HepG2 (cell line): ENCODE results near the gene PSRC1. TPM values are rescaled to one million over a fixed set of nuclear protein-coding genes. Genes with fewer than 3 reads are reported as not detected.

ENCODE experiments used
- BRD4 ChIP-seq: sonication (generic); formaldehyde crosslinking; IDR thresholded peaks from 2 replicates; pipeline ENCODE4 v1.4.0; 2020; ENCODE audit warnings: missing genetic modification reagents
- FOXA3 ChIP-seq: IDR thresholded peaks from 2 replicates; pipeline ENCODE4 v1.6.1; 2016; ENCODE audit warnings: missing genetic modification reagents, missing compliant biosample characterization
- FOXO4 ChIP-seq: sonication (generic); formaldehyde crosslinking; conservative IDR thresholded peaks from 2 replicates; pipeline ENCODE4 v1.8.1; 2023; ENCODE audit warnings: missing genetic modification reagents
- GRHL1 ChIP-seq: sonication (generic); formaldehyde crosslinking; conservative IDR thresholded peaks from 2 replicates; pipeline ENCODE4 v1.8.0; 2022; ENCODE audit warnings: missing genetic modification reagents
- ISX ChIP-seq: sonication (generic); formaldehyde crosslinking; conservative IDR thresholded peaks from 2 replicates; pipeline ENCODE4 v1.5.0; 2020; ENCODE audit warnings: missing genetic modification reagents
- JARID2 ChIP-seq: sonication (generic); formaldehyde crosslinking; IDR thresholded peaks from 2 replicates; pipeline ENCODE4 v1.8.1; 2023; ENCODE audit warnings: missing genetic modification reagents, inconsistent platforms; ENCODE audit not compliant: insufficient replicate concordance
- PPARG ChIP-seq: conservative IDR thresholded peaks from 2 replicates; pipeline ENCODE4 v1.6.1; 2016; ENCODE audit warnings: missing biosample characterization, missing genetic modification reagents
- RAD51 ChIP-seq: fragments of 450-650 bp; IDR thresholded peaks from 2 replicates; pipeline ENCODE4 v1.6.1; 2016; ENCODE audit warnings: borderline replicate concordance
- SP140L ChIP-seq: sonication (generic); formaldehyde crosslinking; IDR thresholded peaks from 2 replicates; pipeline ENCODE4 v1.4.0; 2020; ENCODE audit warnings: missing genetic modification reagents, borderline replicate concordance
- ZBTB8A ChIP-seq: sonication (generic); formaldehyde crosslinking; IDR thresholded peaks from 2 replicates; pipeline ENCODE4 v1.4.0; 2020; ENCODE audit warnings: mild to moderate bottlenecking, low read depth, missing genetic modification reagents, borderline replicate concordance
- ZNF33A ChIP-seq: sonication (generic); formaldehyde crosslinking; IDR thresholded peaks from 2 replicates; pipeline ENCODE4 v1.5.1; 2020; ENCODE audit warnings: missing genetic modification reagents, mild to moderate bottlenecking, moderate library complexity, borderline replicate concordance
- ZNF550 ChIP-seq: sonication (generic); formaldehyde crosslinking; IDR thresholded peaks from 2 replicates; pipeline ENCODE4 v1.4.0; 2020; ENCODE audit warnings: mild to moderate bottlenecking, missing genetic modification reagents, borderline replicate concordance
- ZNF589 ChIP-seq: sonication (generic); formaldehyde crosslinking; conservative IDR thresholded peaks from 2 replicates; pipeline ENCODE4 v1.8.0; 2022; ENCODE audit warnings: mild to moderate bottlenecking, moderate library complexity, missing genetic modification reagents
- ZNF598 ChIP-seq: sonication (generic); formaldehyde crosslinking; IDR thresholded peaks from 2 replicates; pipeline ENCODE4 v1.5.1; 2020; ENCODE audit warnings: mild to moderate bottlenecking, missing genetic modification reagents, borderline replicate concordance
- ZNF609 ChIP-seq: sonication (generic); formaldehyde crosslinking; IDR thresholded peaks from 2 replicates; pipeline ENCODE4 v1.4.0; 2020; ENCODE audit warnings: mild to moderate bottlenecking, missing genetic modification reagents, borderline replicate concordance
- ZNF639 ChIP-seq: conservative IDR thresholded peaks from 2 replicates; pipeline ENCODE4 v1.6.1; 2018; ENCODE audit warnings: missing genetic modification reagents
- ZNF691 ChIP-seq: sonication (generic); formaldehyde crosslinking; IDR thresholded peaks from 2 replicates; pipeline ENCODE4 v1.4.0; 2020; ENCODE audit warnings: missing genetic modification reagents, low read depth, mild to moderate bottlenecking, borderline replicate concordance
- ZNF737 ChIP-seq: sonication (generic); formaldehyde crosslinking; IDR thresholded peaks from 2 replicates; pipeline ENCODE4 v1.5.0; 2020; ENCODE audit warnings: missing genetic modification reagents, mild to moderate bottlenecking, borderline replicate concordance
- ZNF768 ChIP-seq: sonication (generic); formaldehyde crosslinking; IDR thresholded peaks from 2 replicates; pipeline ENCODE4 v1.4.0; 2020; ENCODE audit warnings: missing genetic modification reagents
- polyA plus RNA-seq, 8 experiments: library from polyadenylated mRNA; depleted of rRNA in 3 of 8; stranded (reverse) in 7 of 8; unstranded in 1 of 8; fragments of >200 nt; fragmentation: Illumina TruSeq in 4 of 8; extraction: Trizol in 4 of 8; gene quantifications; 2 replicates each; pipeline versions ENCODE4 v1.2.1 to v1.2.3, GENCODE V29; 2011 to 2016; ENCODE audit warnings: low read depth in 4 of 8, missing spikeins in 1 of 8, mixed read lengths in 1 of 8; ENCODE audit not compliant: insufficient read depth in 1 of 8
- total RNA-seq, 5 experiments: library from RNA; depleted of rRNA; stranded (reverse); fragments of >200 nt; fragmentation: Illumina TruSeq; extraction: Trizol; gene quantifications; 2 replicates each; pipeline ENCODE4 v1.2.3, GENCODE V29; 2016; ENCODE audit warnings: low read depth in 1 of 5

Gene PSRC1
- total and polyA plus RNA-seq, 2 of the 13 experiments (the other 11 are each of a cell fraction or from before 2014, with no cell fraction given), result 28.6 to 30.3 TPM

- TF ChIP-seq SP140L (CRISPR knock-in tag) (no peak), ZNF589 (CRISPR knock-in tag) (no peak), GRHL1 (CRISPR knock-in tag) (no peak), ISX (CRISPR knock-in tag) (no peak), FOXO4 (CRISPR knock-in tag) (no peak), FOXA3 (peak; percentile 63), RAD51 (no peak), ZNF691 (CRISPR knock-in tag) (no peak; the same call in 1 of the 2 replicates), JARID2 (no peak), ZNF550 (CRISPR knock-in tag) (no peak), ZNF33A (CRISPR knock-in tag) (no peak), PPARG (no peak), ZNF598 (peak; percentile 85; the same call in 1 of the 2 replicates), ZNF639 (CRISPR knock-in tag) (no peak), ZNF768 (CRISPR knock-in tag) (no peak), ZBTB8A (CRISPR knock-in tag) (no peak), ZNF609 (no peak), ZNF737 (CRISPR knock-in tag) (no peak), BRD4 (CRISPR knock-in tag) (0 out of 2 replicates have a peak, but pooled peaks have one; percentile 0)
Observed at GRCh38 chr1:109277434-109278204, 5.3 kb downstream of the PSRC1 start (continued).
